AG20443 (cell line): ENCODE measurements around the gene SLC52A1.
"Not testable (repeated sequence)": the region's sequence is repeated elsewhere in the genome, so short reads cannot be mapped to it uniquely, and the experiment has no call there.

Experiments used
- DNase-seq: peaks from one replicate; pipeline ENCODE4 v3.0.0; 2012; ENCODE audit warnings: low spot score, mixed read lengths

The SLC52A1 gene

DNA sequence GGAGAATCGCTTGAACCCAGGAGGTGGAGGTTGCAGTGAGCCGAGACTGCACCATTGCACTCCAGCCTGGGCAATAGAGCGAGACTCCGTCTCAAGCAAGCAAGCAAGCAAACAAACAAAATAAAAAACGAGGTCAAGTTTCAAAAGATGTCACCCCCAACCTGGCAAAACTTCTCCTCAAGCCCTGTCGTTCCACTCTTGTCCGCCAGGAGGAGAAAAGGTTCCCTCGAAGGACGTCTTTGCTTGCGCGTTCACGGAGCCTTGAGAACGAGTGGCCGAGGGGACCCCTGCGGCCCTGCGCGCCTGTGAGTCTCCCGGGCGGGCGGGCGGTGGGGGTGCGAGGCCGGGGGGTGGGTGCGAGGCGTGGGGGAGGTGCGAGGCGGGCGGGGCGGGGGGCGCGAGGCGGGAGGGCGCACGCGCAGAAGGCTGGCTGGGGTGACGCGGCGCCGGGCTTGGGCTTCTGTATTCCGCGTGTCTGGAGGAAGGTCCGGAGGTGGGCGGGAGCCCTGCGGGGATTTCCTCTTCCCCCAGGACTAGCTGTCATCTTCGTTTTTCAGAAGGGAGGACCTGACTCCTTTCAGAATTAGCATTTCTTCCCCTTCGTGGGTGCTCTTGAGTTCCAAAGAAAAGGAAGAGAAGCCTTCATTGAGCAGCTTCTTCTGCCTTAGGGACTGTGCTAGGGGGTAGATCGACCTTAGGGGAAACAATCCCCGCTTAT, 3.7 kb downstream of the SLC52A1 start:
- peak; percentile 89 for DNase-seq

DNA sequence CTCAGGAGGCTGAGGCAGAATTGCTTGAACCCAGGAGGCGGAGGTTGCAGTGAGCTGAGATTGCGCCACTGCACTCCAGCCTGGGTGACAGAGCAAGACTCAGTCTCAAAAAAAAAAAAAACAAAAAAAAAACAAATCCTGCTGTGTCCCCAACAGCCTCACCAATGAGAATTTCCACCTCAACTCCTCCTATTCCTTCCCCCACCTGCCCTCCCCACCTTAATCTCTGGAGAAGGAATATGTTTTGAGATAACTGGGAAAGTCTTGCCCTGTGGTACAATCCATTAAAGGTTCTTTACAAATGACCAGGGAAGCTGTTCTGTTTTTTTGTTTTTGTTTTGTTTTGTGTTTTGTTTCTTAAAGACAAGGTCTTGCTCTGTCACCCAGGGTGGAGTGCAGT, 5.1 kb downstream of the SLC52A1 start:
- not testable (repeated sequence) for DNase-seq

DNA sequence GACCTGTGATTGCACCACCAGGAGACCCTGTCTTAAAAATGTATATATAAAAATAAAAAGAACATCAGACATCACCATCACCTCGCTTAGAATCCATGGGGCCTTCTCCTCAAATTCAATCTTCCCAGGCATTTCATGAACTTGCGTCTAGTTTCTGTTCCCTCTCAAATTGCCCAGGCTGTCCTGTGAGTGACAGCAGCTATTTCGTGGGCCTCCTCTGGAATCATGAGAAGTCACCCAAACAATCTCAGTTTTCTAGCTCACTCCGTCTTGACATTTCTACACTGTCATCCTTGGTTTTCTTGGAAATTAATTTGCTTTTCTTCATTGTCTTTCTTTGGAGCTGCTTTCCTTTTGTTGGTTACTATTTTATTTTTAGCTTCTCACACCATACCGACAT, 7.3 kb downstream of the SLC52A1 start:
- DNase-seq: no peak

DNA sequence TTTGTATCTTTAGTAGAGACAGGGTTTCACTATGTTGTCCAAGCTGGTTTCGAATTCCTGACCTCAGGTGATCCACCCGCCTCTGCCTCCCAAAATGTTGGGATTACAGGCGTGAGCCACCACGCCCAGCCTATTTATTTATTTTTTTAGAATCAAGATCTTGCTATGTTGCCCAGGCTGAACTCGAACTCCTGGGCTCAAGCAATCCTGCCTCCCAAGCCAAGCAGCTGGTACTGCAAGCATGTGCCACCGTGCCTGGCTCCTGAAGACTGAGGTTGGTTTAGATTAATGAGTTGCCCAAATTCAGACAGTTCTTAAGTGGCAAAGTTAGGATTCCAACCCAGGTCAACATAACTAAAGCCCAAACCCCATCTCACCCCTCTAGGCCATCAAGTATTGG, 7.9 kb downstream of the SLC52A1 start:
- no peak for DNase-seq

DNA sequence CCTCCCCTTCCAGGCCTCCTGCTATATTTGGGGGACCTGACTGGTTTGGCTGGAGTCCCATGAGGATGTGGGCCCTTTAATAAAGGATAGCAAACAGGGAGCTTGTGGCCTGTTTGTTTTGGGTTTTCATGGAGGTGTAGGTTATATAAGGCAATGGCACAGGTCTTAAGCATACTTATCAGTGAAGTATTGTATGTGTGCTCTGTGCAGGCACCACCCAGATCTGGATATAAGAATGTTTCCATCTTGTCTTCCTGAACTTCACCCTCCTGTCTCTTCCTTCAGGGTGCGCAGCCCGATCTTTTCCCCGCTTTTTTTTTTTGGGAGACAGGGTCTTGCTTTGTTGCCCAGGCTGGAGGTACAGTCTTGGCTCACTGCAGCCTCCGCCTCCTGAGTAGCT, 10.6 kb downstream of the SLC52A1 start:
- no peak for DNase-seq

DNA sequence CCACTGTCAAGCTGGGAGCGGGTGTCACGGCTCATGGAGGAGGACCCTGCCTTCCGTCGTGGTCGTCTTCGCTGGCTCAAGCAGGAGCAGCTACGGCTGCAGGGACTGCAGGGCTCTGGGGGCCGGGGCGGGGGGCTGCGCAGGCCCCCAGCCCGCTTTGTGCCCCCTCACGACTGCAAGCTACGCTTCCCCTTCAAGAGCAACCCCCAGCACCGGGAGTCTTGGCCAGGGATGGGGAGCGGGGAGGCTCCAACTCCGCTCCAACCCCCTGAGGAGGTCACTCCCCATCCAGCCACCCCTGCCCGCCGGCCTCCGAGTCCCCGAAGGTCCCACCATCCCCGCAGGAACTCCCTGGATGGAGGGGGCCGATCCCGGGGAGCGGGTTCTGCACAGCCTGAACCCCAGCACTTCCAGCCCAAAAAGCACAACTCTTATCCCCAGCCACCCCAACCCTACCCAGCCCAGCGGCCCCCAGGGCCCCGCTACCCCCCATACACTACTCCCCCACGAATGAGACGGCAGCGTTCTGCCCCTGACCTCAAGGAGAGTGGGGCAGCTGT, 11.6 kb downstream of the SLC52A1 start:
- no peak for DNase-seq

DNA sequence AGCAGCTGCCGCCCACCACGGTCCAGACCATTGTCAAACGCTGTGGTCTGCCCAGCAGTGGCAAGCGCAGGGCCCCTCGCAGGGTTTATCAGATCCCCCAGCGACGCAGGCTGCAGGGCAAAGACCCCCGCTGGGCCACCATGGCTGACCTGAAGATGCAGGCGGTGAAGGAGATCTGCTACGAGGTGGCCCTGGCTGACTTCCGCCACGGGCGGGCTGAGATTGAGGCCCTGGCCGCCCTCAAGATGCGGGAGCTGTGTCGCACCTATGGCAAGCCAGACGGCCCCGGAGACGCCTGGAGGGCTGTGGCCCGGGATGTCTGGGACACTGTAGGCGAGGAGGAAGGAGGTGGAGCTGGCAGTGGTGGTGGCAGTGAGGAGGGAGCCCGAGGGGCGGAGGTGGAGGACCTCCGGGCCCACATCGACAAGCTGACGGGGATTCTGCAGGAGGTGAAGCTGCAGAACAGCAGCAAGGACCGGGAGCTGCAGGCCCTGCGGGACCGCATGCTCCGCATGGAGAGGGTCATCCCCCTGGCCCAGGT, 13.0 kb downstream of the SLC52A1 start:
- DNase-seq: no peak

DNA sequence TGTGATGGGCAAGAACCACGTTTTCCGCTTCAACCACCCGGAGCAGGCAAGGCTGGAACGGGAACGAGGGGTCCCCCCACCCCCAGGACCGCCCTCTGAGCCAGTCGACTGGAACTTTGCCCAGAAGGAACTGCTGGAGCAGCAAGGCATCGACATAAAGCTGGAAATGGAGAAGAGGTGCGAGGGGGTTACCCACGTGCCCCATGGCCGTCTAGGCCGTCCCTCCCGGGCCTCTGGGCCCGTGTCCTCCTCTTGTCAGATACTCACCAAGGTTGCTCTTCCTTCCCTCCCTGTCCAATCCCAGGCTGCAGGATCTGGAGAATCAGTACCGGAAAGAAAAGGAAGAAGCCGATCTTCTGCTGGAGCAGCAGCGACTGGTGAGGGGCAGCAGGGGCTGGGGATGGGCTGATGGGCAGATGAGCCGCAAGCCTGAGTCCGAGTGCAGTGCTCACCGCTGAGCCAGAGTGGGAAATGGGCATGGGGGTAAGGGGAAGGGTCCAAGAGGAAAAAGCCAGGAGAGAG, 14.7 kb downstream of the SLC52A1 start:
- no peak for DNase-seq

DNA sequence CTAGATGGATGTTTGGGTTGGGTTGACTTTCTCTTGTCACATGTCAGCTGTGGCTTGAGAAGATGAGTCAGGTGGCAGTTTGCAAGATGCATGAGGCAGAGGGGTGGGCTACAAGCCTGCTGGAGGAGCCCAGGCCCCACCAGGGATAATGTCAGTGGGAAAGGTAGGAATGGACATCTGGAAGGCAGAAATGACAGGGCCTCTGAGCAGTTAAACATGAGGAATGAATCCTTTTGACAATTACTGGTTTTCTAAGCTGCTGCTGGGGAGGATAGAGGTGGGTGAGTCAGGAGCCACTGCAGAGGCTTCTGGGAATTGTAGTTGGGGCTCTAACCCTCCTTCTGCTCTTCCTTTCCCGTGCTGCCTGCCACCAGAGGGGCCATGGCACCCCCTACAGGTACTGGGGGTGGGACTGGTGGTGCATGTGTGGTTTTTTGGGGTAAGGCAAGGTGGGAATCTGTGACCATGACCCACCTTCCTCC, 15.7 kb downstream of the SLC52A1 start:
- peak; percentile 29 for DNase-seq

DNA sequence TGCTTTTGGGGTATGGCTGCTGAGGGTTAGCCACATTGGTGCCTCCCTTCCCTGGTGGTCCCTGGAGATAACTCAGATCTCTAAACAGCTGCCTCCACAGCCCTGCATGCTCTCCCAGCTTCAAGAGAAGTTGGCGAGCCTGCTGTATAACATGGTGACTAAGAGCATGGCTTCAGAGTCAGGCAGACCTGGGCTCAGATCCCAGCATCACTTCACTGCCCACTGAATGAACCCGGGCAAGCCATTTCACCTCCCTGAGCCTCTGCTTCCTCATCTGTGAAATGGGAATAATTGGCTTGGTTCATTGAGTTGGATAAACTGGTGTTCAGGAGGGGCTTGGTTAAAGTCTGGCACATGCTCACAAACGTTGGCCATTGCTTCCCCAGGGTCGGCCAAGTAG, 20.9 kb downstream of the SLC52A1 start:
- no peak for DNase-seq

DNA sequence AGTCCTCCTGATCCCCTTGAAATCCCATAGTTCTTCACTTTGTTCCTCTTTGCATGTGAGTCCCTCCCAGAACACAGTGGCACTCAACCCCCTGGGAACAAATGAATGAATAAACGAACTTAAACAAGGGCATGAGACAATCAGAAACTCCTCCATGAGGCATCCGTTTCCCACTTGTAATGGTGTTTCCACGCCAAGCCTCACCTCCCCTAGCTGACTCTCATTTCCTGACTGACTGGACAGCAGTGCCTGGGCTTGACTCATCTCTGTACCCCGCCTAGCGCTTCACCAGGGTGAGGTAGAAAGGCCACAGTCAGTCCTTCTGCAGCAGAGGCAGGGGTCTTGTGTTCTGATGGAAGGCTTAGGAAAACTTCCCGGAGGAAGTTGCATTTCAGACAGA, 23.3 kb downstream of the SLC52A1 start:
- DNase-seq: peak; percentile 78

DNA sequence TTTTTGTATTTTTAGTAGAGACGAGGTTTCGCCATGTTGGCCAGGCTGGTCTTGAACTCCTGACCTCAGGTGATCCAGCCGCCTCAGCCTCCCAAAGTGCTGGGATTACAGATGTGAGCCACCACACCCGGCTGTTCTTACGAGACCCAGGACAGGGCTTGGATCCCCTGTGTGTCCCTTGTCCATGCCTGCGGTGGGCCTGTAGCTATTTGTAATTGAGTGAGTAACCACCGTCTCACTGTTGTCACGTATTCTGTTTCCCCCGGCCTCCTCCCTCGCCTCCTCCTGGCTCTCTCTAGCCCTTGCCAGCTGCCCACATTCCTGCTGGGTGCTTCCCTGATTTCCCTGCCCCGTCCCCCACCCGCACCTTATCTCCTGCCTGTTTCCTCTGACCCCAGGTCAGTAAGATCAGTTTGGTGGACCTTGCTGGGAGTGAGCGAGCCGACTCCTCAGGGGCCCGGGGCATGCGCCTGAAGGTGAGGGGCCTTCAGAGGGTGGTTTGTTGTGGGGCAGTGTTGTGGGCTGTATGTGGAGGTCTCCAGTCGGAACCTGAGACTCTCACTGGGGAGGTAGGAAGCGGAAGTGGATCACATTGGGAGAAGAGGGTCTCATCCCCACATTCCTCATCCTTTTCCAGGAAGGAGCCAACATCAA, 31.9 kb downstream of the SLC52A1 start:
- no peak for DNase-seq

DNA sequence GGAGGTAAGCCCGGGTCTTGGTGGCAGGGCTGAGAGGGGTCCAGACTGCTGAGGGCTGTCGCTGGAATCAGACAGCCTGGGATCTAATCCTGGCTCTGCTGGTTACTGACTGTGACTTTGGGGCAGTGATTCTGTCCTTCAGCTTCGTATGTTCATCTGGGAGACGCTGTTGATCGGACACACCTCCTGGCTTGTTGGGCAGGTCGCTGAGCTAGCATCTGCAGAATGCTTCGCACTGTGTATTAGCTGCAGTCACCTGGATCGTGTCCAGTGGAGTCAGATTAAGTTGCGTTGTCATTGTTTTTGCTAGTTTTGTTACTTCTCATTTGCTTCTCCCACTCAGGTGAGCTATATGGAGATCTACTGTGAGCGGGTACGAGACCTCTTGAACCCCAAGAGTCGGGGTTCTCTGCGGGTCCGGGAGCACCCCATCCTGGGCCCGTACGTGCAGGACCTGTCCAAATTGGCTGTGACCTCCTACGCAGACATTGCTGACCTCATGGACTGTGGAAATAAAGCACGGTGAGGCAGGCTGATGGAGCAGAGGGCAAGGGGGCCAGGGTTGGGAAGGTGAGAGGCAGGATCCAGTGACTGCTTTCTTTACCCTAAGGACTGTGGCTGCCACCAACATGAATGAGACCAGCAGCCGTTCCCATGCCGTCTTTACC, 33.0 kb downstream of the SLC52A1 start:
- no peak for DNase-seq

DNA sequence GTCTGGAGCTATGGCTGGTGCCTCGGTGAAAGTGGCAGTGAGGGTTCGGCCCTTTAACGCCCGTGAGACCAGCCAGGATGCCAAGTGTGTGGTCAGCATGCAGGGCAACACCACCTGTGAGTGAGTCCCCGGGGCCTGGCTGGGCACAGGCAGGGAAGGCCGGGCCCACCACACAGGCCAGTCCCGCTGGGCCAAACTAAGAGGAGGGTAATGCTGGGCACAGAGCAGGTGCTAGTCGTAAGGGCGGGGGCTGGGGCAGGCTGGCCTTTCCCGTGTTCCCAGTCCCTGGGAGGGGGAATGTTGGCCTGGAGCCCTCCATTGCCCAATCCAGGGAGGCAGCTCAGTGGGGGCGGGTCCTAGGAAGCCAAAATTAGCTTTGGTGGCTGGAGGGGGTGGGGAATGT, 35.0 kb downstream of the SLC52A1 start:
- peak; percentile 74 for DNase-seq

DNA sequence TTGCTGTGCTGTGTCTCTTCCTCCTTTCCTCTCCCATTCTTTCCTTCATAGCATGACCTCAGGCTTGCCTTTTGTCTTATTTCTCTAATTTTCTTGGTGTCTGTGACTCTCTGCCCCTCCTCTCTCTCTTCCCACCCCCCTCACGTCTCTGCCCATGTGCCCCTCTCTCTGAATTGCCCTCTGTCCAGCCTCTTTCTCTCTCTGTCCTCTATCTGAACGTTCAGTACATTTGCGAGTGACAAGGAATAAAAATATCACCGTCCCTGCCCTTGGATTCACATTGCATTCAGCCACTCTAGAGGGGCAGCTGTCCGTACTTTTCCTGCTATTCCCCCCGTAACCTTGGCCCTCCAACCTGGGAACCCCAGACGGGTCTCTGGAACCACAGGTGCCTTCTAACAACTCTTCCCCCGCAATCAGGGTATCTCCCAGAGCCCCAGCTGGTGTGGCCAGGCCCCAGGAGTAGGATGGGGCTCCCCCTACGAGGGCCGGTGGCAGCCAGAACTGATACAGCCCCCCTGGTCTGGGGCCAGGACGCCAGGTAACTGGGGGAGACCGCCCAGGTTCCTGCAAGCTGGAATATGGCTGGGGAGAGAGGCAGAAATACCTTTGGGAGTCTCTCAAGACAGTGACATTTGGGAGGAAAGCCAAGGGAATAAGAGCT, 35.7 kb downstream of the SLC52A1 start:
- no peak for DNase-seq

DNA sequence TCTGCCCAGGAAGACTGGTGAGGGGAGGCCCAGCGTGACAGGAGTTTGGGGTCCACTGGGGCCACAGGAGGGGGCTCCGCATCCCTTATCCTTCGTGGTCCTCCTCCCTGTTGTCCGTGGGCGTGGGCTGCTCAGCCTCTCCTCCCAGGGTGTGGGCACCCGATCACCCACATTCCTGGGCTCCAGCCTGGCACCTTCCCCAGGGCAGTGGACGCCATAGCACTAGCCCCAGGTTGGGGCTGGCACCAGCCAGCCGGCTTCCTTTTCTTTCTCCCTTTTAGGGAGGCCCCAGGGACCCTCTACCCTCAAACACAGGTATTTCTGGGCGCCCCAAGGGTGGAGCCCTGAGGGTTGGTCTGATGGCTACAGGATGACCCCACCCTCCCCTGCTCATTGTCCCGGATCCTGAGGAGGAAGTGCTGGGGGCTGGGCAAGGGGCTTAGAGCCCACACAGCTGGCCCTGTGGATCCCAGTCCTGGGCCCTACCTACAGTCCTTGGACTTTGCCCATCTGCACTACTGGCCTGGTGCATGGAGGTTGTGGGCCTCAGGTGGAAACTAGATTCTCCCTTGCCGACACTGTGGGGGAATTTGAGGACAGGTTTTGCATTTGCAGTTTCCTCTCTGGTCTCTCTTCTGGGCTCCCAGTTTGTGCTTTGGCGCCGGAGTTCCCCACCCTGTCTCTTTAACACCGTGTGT, 36.3 kb downstream of the SLC52A1 start:
- no peak for DNase-seq

DNA sequence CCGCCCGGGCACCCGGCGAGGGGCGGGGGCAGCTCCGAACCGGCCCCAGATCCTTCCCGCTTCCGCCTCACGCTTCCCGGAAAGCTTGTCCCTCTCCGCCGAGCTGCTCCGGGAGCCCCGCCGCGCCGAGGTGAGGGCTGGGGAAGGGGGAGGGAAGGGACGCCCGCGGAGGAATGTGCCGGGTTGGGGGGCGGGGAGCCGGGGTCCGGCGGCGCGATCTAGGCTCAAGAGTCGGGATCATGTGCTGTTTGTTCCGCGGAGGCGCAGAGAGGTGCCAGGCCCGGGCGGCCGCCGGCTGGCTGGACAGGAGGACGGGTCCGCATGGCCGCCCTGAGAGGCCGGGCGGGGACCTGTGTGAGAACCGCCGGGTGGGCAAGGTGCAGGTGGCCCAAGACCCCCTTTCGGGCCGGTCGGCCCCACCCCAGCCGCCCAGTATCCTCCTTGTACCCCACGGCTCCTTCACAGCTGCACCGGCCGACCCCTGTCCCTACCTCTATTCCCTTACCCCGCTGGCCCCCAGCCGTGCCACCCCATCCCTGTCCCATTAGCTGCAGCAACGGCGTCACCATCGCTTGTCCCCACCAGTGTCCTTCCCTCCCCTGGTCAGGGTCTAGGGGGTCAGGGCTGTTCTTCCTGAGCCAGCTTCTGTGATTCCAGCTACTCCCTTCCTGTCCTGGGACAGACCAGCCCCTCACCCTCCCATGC, 37.0 kb downstream of the SLC52A1 start:
- no peak for DNase-seq

DNA sequence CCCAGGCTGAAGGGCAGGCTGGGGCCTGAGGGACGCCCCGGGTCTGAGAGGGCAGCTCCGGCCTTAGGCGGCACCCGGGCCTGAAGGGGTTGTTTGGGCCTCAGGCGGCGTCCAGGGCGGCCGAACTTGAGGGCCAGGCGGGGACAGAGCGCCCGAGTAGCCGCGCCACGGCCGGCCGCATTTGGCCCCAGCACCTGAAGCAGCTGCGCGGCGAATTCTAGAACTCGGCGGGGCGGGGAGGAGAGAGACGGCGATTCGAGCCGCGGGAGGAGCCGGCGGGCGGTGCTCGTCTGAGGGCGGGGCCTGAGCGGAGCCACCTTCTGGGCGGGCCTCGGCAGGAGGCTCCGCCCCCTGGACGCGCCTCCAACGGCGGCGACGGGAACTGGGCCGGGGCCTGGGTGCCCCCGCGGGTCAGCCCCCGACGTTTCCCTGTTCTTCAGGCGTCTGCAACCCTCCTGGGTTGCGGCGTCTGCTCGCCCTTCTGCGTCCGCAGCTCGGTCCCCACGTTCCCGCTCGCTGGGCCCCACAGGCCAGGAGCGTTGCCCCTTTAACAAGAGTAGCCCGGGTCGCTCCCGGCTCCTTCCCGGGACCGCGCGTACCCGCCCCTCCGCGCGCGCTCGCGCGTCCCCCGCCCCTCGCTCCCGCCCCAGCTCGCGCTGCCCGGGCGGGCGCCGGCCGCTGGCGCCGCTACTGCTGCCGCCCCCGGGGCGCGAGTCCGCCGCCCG, 37.8 kb downstream of the SLC52A1 start, which contains the start of the genes INCA1 and KIF1C:
TSS of gene INCA1 (minus strand) at position 221 of the 725 bp plus-strand sequence. CDS start 3,085 bp downstream, outside the sequence.
TSS of gene KIF1C (plus strand) at position 649 of the 725 bp plus-strand sequence. CDS start 2,297 bp downstream, outside the sequence.
- DNase-seq: peak; percentile 99

DNA sequence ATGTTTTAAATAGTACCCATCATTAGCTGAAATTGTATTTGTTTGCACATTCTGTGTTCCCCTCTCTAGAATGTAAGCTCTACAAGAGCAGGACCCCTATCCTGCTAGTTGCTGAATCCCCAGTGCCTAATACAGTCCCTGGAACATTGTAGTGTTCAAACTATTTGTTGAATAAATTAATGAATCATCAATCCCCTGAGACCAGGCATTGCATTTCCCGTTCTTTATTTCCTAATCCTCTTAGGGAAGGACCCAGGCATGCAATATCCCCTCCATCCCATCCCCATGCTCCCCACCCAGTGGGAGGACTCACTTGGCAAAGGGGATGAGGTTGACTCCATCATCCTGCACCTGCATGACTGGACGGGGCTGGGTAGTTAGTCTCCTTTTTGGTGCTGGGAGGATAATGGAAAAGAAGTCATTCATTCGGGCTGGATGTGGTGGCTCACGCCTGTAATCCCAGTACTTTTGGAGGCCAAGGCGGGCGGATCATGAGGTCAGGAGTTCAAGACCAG, 41.1 kb downstream of the SLC52A1 start:
- DNase-seq: no peak
